ENCODE results near the gene SHC3.
"Not testable (repeated sequence)": the region's sequence is repeated elsewhere in the genome, so short reads cannot be mapped to it uniquely, and the experiment has no call there.

Gene SHC3

GRCh38 chr9:89177944-89178829 is at the start of gene SHC3:
SHC3 (minus strand) TSS chr9:89178818; CDS start chr9:89178460, 358 bp downstream.
- peak in 2 of 56 donors; percentile 26 to 29 for DNase-seq

- DNase-seq = peak in 22 of 56 donors; percentile 6 to 63 (median 24)
Observed at GRCh38 chr9:89225991-89226471, 47.4 kb upstream of the SHC3 start.

- DNase-seq = no peak
Observed at GRCh38 chr9:89225587-89225986, 47.0 kb upstream of the SHC3 start.

- peak in 4 of 56 donors; percentile 1 to 16 (median 5) for DNase-seq
Observed at GRCh38 chr9:89225036-89225435, 46.4 kb upstream of the SHC3 start.

GRCh38 chr9:89224633-89225032 is 46.0 kb upstream of the SHC3 start:
- no peak for DNase-seq

- no peak for DNase-seq
Observed at GRCh38 chr9:89223396-89223977, 44.9 kb upstream of the SHC3 start.

GRCh38 chr9:89219637-89220036 is 41.0 kb upstream of the SHC3 start:
- DNase-seq = no peak

- DNase-seq = peak in 17 of 56 donors; percentile 4 to 67 (median 26)
Observed at GRCh38 chr9:89218040-89218928, 39.7 kb upstream of the SHC3 start.

GRCh38 chr9:89215342-89215741 is 36.7 kb upstream of the SHC3 start:
- DNase-seq = no peak

- DNase-seq = no peak
Observed at GRCh38 chr9:89213396-89213880, 34.8 kb upstream of the SHC3 start.

GRCh38 chr9:89212171-89212570 is 33.6 kb upstream of the SHC3 start:
- no peak for DNase-seq

GRCh38 chr9:89209311-89209710 is 30.7 kb upstream of the SHC3 start:
- DNase-seq = not testable (repeated sequence)

GRCh38 chr9:89207026-89207425 is 28.4 kb upstream of the SHC3 start:
- no peak for DNase-seq

- no peak for DNase-seq
Observed at GRCh38 chr9:89204801-89205200, 26.2 kb upstream of the SHC3 start.

GRCh38 chr9:89195131-89195797 is 16.6 kb upstream of the SHC3 start:
- DNase-seq = no peak

GRCh38 chr9:89194421-89195130 is 16.0 kb upstream of the SHC3 start:
- no peak for DNase-seq

- DNase-seq = no peak
Observed at GRCh38 chr9:89191004-89191403, 12.4 kb upstream of the SHC3 start.

GRCh38 chr9:89189215-89189614 is 10.6 kb upstream of the SHC3 start:
- DNase-seq = no peak

GRCh38 chr9:89187950-89188349 is 9.3 kb upstream of the SHC3 start:
- DNase-seq = no peak

GRCh38 chr9:89187541-89187940 is 8.9 kb upstream of the SHC3 start:
- no peak for DNase-seq

Measured in nucleus accumbens (tissue), 56 donors.